Hematopoietic multipotent progenitor cell treated with erythropoietin and hydrocortisone succinate and interleukin-3 and kit ligand, for 6 days (in vitro differentiated cells): Measurements from ENCODE around the gene PLTP.
"Not testable (repeated sequence)": the region's sequence is repeated elsewhere in the genome, so short reads cannot be mapped to it uniquely, and the experiment has no call there.

Experiments
- DNase-seq: peaks from one replicate; pipeline ENCODE4 v3.0.0-alpha.2; 2015

PLTP gene

GRCh38 chr20:45944151-45944964, 32.4 kb upstream of the PLTP start:
- no peak for DNase-seq

- DNase-seq: no peak
These were observed 31.7 kb upstream of the PLTP start for GRCh38 chr20:45943613-45944012.

- DNase-seq: no peak
These were observed 28.5 kb upstream of the PLTP start for GRCh38 chr20:45940469-45940868.

GRCh38 chr20:45940053-45940452, 28.1 kb upstream of the PLTP start:
- no peak for DNase-seq

- DNase-seq: no peak
These were observed 26.9 kb upstream of the PLTP start for GRCh38 chr20:45938727-45939438.

- DNase-seq: peak; percentile 61
These were observed 25.8 kb upstream of the PLTP start for GRCh38 chr20:45937765-45938164.

- DNase-seq: no peak
These were observed 23.6 kb upstream of the PLTP start for GRCh38 chr20:45935416-45936046.

GRCh38 chr20:45934586-45935415, 22.8 kb upstream of the PLTP start, which contains the start of gene PCIF1:
Gene PCIF1, plus strand, starts transcription at chr20:45934683. Its CDS starts 4,317 bp downstream, at chr20:45939000.
- peak; percentile 99 for DNase-seq

GRCh38 chr20:45934046-45934585, 22.2 kb upstream of the PLTP start:
- peak; percentile 63 for DNase-seq

- peak; percentile 84 for DNase-seq
These were observed 21.5 kb upstream of the PLTP start for GRCh38 chr20:45933266-45934045.

- DNase-seq: not testable (repeated sequence)
These were observed 19.7 kb upstream of the PLTP start for GRCh38 chr20:45931680-45932079.

- no peak for DNase-seq
These were observed 15.3 kb upstream of the PLTP start for GRCh38 chr20:45927071-45927878.

GRCh38 chr20:45926731-45927070, 14.7 kb upstream of the PLTP start:
- DNase-seq: no peak

- DNase-seq: no peak
These were observed 14.0 kb upstream of the PLTP start for GRCh38 chr20:45925821-45926506.

- DNase-seq: no peak
These were observed 12.7 kb upstream of the PLTP start for GRCh38 chr20:45924391-45925261.

- DNase-seq: no peak
These were observed 9.6 kb upstream of the PLTP start for GRCh38 chr20:45921337-45922189.

GRCh38 chr20:45920462-45921336, 8.7 kb upstream of the PLTP start:
- no peak for DNase-seq
